Dedifferentiated amniotic fluid mesenchymal stem cell (primary cell): ENCODE data around the gene TCIRG1.

ENCODE experiments used
- DNase-seq: peaks from one replicate; pipeline ENCODE4 v3.0.0-alpha.2; 2016; ENCODE audit errors: extremely low spot score

Gene TCIRG1

DNA sequence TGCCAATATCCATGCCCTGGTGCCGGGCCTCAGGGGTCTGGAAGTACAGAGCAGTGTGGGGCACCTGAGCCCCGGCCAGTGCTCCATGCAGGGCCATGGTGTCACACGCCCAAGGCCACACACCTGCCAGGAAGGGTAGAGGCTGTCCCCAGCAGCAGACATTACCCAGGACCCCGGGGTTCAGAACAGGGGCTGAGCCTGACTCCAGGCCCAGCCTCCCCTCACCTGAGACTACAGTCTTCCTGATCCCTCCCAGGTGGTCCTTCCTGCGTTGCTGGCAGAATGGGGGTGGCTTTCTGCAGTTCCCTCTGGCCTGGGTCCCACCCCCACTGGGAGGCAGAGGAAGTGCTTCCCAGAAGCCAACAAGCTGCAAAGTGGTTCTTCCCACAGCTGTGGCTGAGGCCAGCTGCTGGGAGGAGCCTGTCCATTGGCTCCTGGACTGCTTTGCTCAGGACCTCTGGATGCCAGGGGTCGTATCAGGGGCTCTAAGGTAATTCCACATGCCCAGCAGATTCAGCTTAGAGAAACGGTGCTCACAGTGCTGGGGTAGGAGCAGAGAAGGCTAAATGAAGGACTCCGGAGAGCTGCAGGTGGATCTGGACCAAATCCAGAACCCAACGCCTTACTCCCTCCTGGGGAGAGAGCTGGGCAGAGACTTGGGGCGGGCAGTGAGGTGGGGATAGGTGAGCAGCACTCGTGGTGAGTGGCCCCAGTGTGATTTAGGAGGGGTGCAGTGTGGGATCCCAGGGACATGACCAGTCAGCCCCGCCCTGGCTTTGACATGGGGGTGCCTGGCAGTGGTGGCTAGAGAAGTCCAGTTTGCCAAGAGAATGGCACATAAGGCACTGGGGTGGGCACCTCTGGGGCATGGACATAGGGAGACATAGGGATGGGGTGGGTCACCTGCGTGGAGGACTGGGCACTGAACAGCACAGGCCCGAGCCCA, 12.6 kb downstream of the TCIRG1 start:
- no peak for DNase-seq

DNA sequence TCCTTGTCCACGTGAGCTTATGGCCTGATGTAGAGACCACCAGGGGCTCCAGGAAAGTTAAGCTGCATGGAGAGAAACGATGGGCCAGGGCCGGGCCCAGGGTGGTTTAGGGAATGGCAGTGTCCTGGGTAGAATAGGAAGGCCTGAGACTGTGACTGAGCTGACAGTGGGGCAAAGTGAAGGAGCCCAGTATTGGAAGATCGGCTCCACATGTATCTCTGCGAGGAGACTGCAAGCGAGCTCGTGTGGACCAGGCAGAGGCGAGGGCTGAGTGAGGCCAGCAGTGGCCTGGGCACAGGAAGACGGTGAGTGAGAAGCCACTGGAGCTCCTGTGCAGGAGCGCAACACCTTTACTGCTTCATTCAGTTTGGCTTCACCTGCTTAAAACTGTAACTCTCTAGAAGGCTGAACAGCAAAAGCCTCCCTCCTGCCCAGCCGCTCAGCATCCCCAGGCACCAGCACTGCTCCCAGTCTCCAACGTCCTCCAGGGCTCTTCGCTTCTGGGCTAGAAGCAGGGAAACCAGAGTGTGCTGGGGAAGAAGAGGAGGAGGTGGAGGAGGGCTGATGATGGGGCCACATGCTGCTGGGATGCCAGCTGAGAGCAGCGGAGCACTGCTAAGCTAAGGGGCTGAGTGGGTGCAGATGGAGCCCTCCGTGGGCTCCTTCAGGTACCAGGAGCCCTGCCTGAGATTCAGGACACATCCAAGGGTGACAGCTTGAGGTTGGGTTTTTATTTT, 13.5 kb downstream of the TCIRG1 start:
- no peak for DNase-seq

DNA sequence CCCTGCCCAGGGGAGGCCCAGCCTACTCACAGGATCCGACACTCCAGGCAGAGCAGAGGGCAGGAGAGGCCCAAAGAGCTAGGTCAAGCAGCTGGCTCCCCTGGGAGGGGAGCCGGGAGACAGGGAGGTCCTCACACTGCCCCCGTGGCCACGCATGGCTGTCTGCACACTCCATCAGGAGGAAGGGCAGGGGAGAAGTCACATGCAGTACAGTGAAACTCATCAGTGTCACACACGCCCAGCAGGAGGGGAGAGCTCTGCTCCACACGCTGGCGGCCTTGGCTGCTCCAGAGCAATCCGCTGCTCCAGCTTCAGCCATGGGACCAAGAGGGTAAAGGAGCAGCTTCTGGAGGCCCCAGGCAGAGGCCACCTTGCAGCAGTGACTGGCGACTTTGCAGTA, 14.3 kb downstream of the TCIRG1 start:
- DNase-seq = no peak

DNA sequence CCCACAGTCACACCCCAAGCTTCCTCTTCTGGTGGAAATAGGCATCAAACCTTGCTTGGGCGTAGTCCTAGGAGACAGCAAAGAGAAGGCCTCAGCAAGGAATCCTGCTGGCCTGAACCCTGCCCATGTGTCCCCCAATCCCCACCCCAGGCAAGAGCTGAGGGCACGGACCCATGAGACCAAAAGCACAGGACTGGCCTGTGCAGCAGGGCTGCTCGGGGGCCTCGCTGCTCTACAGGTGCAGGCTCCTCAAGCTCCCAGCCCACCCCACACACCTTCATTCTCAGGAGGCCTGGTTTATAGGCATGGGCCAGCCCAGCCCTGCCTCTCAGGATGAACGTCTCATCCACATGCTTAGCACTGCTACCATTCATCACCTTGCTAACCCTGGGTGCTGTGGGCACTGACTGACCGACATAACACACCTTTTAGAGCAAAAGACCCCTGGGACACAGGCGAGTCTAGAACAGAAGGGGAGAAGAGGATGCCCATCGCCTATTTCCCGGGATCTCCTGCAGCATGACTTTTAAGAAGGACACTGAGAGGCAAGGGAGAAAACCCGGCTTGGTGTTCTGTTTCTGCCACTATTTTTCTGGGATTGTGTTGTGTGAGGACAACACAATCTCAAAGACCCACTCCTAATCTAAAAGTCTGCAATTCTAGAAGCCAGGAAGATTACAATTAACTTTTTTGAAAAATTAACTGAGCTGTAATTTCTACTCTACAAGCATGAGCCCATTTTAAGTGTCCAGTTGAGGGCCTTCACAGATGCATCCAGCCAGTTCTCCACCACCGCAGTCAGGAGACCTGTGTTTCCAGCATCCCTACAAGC, 15.4 kb downstream of the TCIRG1 start:
- DNase-seq = no peak

DNA sequence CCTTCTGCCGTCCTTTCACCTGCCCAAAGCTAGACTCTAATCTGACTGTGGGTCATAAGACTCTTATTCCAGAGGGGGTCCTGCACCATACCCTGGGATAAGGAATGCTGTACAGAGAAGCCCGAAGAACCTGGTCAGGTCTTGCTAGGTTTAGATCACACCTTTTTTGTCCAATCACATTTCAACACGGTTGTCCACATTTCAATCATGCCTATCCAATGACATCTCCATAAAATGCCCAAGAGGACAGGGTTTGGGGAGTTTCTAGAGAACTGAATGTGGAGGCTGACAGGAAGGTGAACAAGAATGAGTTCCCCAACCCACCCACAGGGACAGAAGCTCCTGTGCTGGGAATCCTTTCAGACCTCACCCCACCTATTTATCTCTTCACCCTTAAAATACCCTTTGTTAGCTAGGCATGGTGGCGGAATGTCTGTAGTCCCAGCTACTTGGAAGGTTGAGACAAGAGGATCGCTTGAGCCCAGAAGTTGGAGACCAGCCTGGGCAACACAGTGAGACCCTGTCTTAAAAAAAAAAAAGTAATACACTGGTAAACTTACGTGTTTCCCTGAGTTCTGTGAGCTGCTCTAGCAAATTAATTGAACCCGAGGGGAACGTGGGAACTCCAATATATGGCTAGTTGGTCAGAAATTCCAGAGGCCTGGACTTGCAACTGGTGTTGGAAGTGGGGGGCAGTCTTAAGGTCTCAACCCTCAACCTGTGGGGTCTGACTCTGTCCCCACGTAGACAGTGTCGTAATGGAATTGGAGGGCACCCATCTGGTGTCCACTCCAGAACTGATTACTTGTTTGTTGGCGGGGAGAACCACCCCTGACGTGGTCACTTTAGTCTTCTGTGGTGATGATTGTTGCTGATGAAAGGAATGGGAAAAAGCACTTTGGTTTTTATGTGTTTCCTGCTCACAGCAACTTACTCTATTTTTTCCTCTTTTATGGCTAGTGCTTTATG, 17.8 kb downstream of the TCIRG1 start:
- DNase-seq = no peak

DNA sequence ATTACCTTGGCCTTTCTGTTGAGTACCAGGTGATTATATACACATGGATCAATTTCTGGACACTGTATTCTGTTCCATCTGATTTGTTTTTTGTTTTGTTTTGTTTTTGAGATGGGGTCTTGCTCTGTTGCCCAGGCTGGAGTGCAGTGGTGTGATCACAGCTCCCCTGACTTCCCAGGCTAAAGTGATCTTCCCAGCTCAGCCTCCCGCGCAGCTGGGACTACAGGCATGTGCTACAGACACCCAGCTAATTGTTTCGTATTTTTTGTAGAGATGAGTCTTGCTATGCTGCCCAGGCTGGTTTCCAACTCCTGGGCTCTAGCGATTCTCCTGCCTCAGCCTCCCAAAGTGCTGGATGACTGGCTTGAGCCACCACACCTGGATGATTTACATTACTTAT, 19.0 kb downstream of the TCIRG1 start:
- DNase-seq = no peak

DNA sequence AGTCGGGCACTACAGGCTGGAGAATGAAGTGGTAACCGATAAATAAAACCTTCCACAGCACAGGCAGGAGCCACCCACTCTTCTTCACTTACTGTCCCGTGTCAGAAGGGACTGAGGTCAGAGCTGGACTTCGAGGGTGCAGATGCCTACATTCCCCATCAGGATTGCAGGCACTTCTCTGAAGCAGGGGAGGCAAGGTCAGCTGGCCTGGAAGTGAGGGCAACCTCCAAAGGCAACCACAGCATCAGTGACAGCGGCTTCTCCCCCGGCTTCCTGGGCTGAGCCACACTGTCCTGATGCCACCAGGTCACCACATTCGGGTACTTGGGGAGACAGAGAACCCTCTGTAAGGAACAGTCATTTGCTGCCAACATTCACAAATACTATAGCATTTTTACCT, 22.7 kb downstream of the TCIRG1 start:
- DNase-seq = no peak

DNA sequence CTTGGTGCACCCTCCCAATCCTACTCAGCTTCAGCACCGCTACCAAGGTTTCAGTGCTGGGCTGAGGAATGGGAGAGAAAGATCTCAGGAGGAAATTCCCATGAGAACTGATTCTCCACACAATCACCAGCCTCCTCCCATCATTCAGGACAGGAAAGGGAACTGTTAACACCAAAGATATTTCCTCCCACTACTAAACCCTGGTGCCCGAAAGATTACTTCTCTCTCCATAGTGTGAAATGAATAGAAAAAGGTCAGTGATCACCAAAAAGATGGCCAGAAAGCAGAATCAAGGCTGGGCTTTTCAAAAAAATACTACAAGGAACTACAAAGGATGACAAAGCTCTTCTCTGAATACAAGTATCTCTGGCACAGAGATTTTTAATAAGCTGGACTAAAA, 26.1 kb downstream of the TCIRG1 start:
- DNase-seq = no peak

DNA sequence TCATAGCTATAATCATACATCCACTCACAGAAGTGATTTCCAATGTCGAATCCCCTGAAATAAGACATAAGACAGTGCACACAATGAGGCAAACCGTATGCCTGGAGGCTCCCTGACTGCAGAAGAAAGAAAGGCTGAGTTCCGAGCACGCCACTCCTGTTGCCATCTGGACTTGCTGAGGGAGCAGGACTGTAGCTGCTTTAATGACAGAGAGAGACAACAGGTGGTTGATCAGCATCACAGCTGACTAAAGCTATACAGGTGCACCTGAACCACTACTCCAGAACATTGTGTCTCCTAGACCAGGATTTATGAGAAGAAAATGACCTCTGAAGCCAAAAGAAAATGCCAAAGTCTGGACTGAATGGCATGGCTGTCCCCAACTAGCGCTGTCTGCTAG, 27.0 kb downstream of the TCIRG1 start:
- no peak for DNase-seq

DNA sequence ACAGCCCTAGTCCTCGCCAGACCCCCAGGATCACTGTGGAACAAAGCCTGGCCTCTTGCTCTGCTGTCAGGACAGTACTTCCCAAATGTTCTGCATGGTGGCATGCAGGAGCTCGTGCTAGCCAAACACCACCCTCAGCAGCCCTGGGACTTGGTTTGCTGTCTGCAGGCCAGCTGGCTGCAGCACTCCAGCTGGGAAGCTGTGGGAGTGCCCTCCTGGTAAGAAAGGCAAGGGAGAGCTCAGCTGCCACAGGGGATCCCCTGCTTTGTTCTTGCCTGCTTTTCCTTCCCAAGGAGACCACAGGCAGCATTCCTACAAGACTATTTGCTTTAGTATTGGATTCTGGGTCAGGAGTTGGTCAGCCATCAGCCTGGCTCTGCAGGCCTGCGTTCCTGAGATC, 27.9 kb downstream of the TCIRG1 start:
- no peak for DNase-seq

DNA sequence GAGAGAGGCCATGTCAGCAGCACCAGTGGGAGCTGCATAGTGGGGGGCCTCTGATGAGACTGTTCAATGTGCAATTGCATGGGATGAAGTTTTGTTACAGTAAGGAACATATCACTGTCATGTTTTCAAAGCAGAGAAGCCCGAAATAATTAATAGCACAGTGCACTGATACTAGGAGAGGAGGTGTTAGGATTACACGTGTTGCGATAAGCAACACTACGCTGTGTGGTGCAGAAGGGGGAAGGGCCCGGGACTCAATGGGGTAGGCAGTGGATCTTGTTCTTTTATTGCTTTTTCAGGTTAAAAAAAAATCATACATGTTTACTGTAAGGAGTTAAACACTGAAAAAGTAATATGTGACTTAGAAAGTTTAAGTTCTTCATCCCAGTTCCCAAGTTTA, 29.2 kb downstream of the TCIRG1 start:
- no peak for DNase-seq

DNA sequence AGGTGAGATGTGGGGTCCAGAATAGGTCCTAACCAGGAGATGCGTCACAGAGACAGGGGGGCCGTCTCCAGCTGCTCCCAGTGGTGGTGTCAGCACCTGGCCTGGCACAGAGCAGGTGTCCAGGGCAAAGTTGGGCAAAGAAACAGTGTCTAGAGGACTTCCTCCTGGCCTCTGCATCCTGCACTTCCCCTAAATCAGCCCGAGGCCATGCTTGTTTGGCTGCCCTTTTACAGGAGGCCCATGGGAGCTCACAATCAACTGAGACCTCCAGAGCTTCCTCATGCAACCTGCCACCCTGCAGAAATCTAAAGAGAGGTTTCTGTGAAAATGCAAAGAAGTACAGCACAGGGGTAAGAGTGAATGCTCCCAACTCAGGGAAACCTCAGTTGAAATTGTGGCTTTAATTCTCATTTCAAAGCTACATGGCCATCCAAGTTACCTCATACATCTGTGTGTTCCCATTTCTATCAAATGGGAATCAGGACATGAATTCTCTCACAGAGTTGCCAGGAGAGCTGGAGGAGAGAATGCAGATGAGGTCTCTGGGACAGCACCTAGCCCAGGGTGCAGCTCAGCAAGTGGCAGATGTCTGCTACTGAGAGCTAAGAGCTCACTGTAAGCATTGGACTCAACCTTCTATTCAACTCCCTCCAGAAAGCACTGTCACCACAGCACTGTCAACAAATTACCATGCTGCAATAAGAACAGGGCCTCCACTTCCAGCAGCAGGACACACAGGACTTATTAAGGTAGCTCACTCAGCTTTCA, 32.6 kb downstream of the TCIRG1 start:
- no peak for DNase-seq

DNA sequence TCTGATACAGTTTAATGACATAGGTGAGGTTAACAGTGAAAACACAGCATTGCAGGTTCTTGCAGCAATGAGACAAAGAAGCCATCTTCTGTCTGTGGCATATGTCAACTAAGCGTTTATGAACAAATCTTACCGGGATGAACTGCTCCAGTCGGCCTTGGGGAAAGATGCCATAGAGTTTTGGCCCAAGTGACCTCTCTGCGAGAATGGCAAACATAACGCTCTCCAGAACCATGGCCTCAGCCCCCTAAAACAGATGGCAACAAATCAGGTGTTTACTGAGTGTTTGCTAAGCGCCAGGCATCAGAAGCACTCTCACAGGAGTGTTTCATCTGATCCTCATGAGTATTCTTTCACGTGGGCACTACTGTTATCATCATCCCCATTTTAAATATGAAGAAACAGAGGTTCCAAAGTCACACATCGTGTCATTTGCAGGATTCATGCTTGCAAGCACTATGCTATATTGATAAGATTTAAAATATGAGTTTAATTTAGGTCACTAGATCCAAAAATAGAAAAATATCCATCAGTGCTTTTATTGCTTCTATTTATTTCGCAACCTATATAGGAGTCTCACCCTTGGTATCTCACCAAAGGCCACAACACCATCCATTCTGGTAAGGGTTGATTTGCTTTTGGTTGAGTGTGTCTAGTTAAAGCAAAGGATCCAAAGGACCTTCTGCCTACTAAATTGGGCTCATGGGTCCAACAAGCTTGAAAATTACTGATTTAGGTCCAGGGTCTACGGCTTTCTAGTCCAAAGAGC, 35.9 kb downstream of the TCIRG1 start:
- DNase-seq = no peak

DNA sequence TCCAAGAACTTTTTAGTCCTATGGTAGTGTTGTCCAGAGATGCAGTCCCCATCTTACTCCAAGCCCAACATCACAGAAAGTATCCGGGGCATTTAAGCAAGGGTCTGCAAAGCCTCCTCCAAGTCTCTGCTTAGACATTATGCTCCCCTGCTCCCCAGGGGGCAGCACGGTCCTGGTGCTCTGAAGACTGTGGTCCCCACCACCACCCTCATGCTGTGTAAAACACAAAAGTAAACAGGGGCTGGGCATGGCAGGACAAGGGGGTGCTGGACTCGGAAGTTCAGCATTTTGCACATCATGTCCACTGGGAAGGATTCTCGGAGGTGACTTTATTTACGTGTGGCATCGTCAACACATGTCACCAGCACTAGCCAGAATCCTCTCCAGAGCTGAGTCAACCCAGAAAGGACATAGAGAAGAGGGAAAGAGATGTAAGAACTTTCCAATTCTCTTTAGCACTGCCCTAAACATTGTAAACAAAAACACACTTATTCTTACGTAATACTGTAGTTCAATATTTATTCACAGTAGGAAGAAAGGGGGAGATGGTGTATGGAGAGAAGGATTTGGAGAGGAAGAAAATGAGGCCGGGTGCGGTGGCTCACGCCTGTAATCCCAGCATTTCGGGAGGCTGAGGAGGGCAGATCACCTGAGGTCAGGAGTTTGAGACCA, 37.7 kb downstream of the TCIRG1 start:
- no peak for DNase-seq

DNA sequence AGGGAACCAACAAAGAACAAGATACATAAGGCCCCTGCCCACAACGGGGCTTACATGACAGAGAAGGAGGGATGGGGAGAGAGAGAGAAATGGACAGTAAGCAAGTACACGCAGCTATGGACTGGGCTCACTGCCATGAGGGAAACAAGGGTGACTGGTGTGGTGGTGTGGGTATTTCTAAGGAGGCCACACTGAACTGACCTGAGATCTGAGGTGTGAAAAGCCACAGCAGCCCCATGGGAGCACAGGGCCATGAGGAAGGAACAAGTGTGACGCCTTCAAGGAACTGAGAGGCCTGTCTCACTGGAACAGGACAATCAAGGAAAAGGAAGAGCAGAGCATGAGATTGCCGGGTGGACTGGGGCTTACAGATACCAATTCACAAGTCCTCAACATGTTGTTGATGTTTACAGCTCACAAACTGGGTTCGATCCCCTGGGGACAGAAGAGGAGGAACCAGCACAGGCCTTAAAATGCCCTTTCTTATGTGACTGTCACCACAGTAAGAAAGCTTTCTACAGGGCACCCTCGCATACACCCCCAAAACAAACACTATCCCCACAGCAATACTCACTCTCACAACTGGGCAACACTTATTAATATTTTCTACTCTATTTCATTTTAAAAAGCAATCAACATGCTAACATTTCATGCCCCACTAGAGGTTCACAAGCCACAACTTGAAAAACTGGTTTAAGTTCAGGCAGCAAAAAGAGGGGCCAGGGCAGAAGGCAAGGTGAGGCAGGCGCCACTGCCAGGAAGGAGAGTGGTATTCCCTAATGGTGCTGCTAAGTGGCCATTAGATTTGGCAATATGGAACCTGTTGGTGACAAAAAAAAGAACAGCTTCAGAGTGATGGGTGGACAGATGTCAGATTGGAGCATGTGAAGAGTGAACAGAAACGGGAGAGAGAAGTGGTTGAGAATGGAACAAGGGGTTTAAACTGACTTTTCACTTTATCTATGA, 39.1 kb downstream of the TCIRG1 start:
- no peak for DNase-seq

DNA sequence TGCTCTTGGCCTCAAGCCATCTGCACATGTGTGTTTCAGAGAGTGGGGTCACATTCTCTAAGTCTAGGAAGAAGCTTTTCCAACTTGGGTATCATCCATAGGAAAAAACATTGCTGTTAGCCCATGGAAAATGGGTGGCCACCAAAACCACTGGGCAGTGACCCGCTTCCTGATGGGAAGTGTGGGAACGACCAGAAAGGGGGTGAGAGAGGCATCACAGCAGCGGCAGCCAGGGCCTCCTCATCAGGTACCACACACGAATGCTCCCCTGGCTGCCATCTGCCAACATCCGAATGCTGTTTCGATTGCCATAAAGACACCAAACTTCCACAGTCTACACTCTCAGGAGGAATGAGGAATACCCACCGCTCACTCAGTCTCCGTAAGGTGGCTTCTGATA, 42.0 kb downstream of the TCIRG1 start:
- DNase-seq = no peak

DNA sequence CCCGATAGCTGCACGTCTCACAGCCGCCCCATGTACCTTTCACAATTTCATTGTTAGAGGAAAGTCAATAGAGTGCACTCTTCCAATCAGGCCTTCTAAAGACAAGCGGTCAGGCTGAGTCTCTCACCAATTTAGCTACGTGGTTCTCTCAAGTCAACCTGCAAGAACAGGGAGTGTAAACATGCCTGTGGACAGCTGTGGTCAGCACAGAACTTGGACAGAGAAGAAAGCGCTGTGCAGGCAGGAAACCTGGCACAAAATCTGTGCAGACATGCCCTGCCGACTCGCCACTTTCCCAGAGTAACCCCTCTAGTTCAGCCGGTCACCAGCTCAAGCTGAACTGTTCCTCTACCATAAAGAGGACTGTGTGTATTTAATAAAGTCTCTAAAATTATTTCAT, 42.9 kb downstream of the TCIRG1 start:
- DNase-seq = no peak

DNA sequence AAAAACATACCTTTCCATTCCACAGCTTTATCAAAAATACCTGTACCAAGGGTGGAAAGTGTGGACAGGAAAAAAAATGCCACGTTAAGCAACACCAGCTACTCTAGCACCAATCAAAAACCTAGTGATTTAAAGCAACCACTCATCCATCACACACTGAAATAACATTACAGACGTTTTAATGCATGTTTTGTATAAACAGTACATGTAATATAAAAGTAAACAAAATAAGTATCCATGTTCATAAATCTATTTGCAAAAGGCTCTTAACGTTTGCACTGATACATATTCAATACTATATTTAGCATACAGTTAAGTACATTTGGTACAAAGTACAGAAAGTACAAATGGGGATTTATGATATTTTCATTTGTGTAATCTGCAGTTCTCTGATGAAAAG, 43.7 kb downstream of the TCIRG1 start:
- DNase-seq = no peak
